ENCODE data around the gene DPP7.
A peak's percentile ranks its signal among the peaks of the same experiment; 100 is the strongest.

Gene DPP7

DNA sequence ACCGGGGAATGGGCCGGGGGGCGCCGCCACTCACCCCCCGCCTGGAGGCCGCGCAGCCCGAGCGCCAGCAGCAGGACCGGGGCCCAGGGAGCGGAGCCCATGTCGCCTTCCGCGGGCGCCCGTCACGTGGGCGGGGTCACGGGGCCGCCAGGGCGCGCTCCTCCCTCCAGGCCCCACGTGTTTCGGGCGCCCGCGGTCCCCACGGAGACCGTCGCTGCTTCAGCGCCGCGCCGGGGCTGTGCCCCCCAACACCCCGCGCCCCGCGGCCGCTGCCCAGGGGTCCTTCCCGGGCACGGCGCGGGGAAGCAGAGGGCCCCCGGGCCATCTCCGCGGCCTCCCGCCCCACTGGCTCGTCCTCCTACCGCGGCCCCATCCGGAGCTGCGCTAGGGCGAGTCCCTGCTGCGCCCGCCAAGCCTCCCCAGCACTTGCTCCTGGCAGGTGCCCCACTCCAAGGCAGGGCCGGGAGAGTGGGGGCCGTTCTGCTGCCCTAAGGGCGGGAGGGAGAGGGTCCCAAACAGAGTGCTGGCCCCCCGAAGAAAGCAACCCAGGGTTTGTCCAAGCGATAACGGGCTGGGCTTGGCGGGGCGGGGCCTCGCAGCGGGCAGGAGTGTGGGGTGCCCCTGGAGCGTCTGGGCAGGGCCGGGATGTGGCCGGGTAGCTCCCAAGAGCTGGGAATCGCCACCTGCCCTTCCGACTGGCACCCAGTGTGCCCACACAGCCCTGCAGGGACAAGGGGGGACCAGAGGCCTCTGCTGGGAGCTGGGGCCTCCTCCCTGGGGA lies at the start of gene DPP7:
Gene DPP7 (minus strand): TSS at position 121 of the 781 bp plus-strand sequence. CDS start 20 bp downstream, at position 101.
- peak in 47 of 56 donors; percentile 15 to 85 (median 54) for DNase-seq

GRCh38 chr9:137163805-137164204 lies 49.3 kb upstream of the DPP7 start:
- no peak for DNase-seq

- DNase-seq, result no peak
Measured at GRCh38 chr9:137163365-137163715, 48.8 kb upstream of the DPP7 start.

DNA sequence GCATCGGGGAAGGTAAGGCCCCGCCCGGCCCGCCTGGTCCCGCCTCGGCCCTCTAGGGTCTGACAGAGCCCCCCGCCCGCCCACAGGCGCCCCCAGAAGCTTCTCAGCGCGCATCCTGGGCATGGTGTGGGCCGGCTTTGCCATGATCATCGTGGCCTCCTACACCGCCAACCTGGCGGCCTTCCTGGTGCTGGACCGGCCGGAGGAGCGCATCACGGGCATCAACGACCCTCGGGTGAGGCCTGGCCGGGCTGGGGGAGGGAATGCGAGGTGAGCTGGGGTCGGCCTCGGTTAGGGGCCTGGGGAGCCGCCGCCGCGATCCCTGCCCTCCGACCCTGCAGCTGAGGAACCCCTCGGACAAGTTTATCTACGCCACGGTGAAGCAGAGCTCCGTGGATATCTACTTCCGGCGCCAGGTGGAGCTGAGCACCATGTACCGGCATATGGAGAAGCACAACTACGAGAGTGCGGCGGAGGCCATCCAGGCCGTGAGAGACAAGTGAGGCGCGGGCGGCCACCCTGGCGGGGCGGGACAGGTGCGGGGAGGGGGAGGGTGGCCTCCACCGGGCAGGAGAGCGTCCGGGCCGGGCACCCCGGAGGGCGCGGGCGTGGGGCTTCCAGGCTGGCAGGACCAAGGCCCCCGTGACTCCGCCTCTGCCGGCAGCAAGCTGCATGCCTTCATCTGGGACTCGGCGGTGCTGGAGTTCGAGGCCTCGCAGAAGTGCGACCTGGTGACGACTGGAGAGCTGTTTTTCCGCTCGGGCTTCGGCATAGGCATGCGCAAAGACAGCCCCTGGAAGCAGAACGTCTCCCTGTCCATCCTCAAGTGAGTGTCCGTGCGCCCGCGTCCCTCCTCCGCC lies 48.2 kb upstream of the DPP7 start:
- no peak for DNase-seq

DNA sequence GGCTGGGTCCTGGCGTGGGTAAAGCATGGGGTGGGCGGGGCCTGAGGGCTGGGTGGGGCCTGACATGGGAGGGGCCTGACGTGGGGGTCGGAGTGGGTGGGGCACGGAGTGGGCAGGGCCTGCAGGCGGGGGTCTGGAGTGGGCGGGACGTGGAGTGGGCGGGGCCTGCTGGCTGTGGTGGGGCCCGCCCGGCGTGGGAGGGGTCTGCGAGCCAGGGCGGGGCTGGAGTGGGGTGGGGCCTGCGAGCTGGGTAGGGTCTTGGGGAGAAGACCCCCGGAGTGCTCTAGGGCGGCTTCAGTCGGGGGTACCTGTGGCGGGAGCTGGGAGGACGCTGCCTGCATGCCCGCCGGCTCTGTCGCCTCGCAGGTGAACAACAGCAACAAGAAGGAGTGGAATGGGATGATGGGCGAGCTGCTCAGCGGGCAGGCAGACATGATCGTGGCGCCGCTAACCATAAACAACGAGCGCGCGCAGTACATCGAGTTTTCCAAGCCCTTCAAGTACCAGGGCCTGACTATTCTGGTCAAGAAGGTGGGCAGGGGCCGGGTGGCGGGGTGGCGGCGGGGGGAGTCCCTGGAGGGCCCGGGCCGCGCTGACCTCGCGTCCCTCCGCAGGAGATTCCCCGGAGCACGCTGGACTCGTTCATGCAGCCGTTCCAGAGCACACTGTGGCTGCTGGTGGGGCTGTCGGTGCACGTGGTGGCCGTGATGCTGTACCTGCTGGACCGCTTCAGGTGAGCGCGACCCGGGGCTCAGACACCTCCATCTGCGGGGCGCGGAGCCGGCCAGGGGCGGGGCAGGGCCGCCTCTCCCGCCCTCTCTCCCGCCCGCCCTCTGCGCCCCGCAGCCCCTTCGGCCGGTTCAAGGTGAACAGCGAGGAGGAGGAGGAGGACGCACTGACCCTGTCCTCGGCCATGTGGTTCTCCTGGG lies 47.3 kb upstream of the DPP7 start:
- DNase-seq, result no peak

DNA sequence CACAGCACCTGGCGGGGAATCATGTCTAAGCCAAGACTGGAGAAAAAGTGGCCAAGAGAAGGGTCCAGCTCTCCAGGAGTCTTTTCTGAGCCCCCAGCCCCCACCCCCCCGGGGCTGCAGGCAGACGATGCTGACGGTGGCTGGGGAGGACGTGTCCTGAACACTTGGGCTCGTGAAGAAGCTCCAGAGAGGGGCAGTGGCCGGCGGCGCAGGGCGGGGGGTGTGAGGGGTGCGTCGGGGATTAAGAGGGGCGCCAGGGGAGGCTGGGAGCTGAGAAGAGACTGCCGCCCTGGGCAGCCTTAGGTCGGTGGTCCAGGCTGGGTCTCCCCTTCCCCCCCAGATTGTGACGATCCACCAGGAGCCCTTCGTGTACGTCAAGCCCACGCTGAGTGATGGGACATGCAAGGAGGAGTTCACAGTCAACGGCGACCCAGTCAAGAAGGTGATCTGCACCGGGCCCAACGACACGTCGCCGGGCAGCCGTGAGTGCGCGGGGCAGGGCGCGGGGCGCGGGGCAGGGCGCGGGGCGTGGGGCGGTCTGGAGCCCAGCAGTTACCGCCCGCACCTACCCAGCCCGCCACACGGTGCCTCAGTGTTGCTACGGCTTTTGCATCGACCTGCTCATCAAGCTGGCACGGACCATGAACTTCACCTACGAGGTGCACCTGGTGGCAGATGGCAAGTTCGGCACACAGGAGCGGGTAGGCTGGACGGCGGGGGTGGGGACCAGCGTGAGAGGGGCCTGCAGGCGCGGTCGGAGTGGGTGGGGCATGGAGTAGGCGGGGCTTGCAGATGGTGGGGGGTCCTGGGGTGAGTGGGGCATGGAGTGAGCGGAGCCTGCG lies 46.4 kb upstream of the DPP7 start:
- DNase-seq, result no peak

GRCh38 chr9:137160054-137160425 lies 45.5 kb upstream of the DPP7 start:
- no peak for DNase-seq

DNA sequence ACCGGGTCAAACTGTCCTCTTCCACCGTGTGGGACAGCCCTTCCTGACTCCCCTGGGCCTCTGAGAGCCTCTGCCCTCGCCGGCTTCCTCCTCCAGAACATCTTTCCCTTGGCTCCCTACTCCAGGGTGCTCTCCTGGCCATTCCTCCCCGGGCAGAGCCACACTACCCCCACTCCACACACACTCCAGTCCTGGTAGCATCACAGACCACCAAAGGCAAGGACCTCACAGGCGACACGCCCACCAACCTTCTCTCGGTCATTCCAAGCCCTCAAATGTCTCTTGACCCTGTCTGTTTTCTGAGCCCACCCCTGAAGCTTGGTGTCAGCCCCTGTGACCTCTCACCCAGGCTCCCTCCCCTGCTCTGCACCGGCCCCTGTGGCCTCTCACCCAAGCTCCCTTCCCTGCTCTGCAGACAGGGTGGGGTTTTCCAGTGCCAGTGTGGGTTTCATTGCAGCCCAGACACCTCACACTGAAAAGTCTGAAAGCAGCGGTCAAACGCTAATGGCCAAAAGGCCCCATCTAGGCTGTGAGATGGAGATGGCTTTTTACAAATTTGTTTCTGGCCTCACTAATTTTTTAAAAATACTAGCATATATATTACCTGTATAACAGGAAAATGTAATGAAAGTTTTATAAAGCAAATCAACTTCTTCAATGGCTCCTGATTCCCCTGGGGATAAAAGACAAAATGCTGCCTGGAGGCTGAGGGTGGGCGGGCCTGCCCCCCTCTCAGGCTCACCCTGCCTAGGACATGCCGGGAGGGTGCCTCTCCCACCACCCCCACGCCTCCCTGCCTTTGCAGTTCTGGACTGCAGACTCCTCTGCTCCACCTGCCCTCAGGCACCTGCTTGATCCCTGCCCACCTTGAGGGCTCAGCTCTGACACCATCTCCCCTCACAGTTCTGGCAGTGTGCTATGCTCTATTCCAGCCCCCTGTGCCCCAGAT lies 44.8 kb upstream of the DPP7 start:
- no peak for DNase-seq

DNA sequence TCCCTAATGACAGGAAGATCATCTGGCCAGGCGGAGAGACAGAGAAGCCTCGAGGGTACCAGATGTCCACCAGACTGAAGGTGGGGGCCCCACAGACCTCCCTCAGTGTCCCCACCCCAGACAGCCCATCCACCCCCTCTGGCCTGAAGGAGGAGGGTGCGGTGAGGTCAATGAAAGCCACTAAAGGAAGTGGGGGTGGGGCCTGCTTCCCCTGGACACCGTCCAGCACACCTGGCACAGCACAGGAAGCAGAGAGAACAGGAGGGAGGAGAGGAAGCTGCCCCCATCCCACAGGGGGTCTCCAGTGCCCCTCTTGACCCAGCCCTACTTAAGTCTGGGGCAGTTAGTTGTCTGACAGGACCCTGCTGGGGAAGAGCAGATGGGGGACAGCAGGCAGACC lies 44.1 kb upstream of the DPP7 start:
- no peak for DNase-seq

DNA sequence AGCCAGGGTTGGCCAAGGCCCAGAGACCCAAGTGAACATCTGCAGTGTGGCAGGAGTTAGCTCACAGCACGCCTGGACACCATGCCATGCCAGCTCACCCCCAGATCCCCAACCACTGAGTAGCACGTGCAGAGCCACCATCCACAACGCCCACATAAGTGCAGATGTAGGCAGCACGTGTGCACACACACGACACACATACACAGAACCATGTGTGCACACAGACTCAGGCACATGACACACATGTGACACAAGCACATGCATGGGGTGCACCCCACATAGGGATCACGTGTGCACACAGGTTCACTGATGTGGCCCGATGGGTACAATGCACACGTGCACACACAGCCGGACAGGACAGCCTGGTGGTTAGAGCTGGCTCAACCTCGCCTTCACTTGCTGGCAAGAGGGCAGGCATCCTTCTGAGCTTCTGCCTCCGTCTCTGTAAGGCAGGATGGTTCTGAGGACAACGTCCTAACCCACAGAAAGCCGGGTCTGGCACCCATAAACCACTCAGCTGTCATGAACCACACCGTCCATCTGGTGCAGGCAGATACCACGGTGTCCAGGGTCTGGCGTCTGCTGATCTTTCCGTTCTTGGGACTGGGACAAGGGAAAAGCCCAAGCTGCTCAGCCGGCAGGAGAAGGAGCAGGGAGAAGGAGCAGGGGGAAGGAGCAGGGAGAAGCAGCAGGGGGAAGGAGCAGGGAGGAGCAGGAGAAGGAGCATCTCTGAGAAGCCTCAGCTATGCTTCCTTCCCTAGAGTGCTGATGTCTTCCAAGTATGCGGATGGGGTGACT lies 43.3 kb upstream of the DPP7 start:
- no peak for DNase-seq

DNA sequence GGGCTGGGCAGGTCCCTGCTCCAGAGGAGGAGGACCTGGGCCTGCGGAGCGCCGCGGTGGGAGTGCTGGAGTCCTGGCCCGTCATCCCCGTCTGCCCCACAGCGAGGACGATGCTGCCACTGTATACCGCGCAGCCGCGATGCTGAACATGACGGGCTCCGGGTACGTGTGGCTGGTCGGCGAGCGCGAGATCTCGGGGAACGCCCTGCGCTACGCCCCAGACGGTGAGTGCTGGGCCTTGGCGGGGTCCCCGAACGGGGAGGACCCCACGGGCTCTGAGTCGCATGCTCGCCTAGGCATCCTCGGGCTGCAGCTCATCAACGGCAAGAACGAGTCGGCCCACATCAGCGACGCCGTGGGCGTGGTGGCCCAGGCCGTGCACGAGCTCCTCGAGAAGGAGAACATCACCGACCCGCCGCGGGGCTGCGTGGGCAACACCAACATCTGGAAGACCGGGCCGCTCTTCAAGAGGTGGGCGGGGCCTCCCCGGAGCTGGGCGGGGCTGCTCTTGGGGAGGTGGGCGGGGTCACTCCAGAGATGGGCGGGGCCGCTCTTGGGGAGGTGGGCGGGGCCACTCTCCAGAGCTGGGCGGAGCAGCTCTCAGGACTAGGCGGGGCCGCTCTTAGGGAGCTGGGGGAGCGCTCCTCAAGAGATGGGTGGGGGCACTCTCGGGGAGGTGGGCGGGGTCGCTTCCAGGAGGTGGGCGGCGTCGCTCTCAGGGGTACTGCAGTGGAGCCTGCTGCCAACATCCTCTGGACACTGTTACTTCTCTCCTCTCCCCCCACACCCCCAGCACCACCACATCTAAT lies 42.2 kb upstream of the DPP7 start:
- peak in 9 of 56 donors; percentile 21 to 64 (median 32) for DNase-seq

DNA sequence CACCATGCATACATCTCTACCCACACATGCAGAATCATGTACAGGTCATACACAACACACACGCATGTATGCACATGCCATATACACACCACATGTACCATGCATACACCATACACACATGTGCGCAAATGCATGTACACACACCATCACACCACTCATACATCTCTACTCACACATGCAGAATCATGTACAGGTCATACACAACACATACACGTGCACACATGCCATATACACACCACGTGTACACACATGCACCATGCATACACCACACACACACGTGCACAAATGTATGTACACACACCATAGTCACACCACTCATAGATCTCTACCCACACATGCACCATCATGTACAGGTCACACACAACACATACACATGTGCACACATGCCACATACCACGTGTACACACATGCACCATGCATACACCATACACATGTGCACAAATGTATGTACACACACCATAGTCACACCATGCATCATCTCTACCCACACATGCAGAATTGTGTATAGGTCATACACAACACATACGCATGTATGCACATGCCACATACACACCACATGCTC lies 38.4 kb upstream of the DPP7 start:
- DNase-seq, result no peak

GRCh38 chr9:137150617-137151457 lies 36.3 kb upstream of the DPP7 start:
- DNase-seq, result peak in 2 of 56 donors; percentile 19 to 54

- no peak for DNase-seq
Measured at GRCh38 chr9:137149942-137150616, 35.5 kb upstream of the DPP7 start.

GRCh38 chr9:137149363-137149762 lies 34.8 kb upstream of the DPP7 start:
- no peak for DNase-seq

GRCh38 chr9:137148661-137149060 lies 34.1 kb upstream of the DPP7 start:
- no peak for DNase-seq

Measured in amygdala (tissue), 56 donors.